Panc1 (cell line): ENCODE data around the gene STRADA.

Experiments used
- POLR2AphosphoS5 ChIP-seq: IDR thresholded peaks from 2 replicates; pipeline ENCODE4 v1.6.1; 2012; ENCODE audit warnings: mild to moderate bottlenecking, low read depth, low read length, moderate library complexity
- TF ChIP-seq, protein P1 (sequence below): fragments of 450-650 bp; IDR thresholded peaks from 2 replicates; pipeline ENCODE4 v1.5.1; 2017; ENCODE audit warnings: mild to moderate bottlenecking

DNA sequence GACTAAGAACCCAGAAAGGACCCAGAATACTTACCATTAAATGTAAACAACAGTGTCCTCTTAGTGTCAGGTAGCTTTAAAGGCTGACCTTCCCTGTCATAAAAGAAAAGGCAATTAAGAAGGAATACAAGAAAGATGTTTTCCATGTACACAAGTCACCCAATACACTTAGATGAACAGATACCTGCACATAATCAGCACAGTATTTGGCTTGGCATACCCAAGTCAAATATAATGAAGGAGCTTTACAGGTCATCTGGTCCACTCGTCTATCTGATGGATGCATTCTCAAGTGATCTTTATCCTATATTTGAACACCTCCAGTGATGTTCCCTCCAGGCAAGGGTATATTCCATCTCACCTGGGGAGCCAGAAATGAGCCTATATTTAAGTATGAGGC is 11.1 kb upstream of the STRADA start:
- TF ChIP-seq, protein P1, sequence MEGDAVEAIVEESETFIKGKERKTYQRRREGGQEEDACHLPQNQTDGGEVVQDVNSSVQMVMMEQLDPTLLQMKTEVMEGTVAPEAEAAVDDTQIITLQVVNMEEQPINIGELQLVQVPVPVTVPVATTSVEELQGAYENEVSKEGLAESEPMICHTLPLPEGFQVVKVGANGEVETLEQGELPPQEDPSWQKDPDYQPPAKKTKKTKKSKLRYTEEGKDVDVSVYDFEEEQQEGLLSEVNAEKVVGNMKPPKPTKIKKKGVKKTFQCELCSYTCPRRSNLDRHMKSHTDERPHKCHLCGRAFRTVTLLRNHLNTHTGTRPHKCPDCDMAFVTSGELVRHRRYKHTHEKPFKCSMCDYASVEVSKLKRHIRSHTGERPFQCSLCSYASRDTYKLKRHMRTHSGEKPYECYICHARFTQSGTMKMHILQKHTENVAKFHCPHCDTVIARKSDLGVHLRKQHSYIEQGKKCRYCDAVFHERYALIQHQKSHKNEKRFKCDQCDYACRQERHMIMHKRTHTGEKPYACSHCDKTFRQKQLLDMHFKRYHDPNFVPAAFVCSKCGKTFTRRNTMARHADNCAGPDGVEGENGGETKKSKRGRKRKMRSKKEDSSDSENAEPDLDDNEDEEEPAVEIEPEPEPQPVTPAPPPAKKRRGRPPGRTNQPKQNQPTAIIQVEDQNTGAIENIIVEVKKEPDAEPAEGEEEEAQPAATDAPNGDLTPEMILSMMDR = no peak
- no peak for TF ChIP-seq POLR2AphosphoS5
